Liver (tissue), 3 donors: ENCODE measurements around the gene TRIM9.

Experiments
- ATF3 ChIP-seq: IDR thresholded peaks from 2 replicates; pipeline ENCODE4 v1.6.1; 2016; ENCODE audit warnings: antibody characterized with exemption
- CTCF ChIP-seq: fragments of 150-350 bp; IDR thresholded peaks from 2 replicates; pipeline ENCODE4 v1.5.1; 2017; ENCODE audit warnings: improper control_type of control experiment, low read depth, low read length; ENCODE audit not compliant: missing input control
- EGR1 ChIP-seq, 2 donors: IDR thresholded peaks; 2 replicates each; pipeline ENCODE4 v1.6.1; 2016 to 2018; ENCODE audit warnings: antibody characterized with exemption in 2 of 2, low read depth in 2 of 2
- FOXA2 ChIP-seq: IDR thresholded peaks from 2 replicates; pipeline ENCODE4 v1.6.1; 2016; ENCODE audit warnings: antibody characterized with exemption
- GABPA ChIP-seq, 2 donors: IDR thresholded peaks in 1 of 2; conservative IDR thresholded peaks in 1 of 2; 2 replicates each; pipeline ENCODE4 v1.6.1; 2016; ENCODE audit warnings: antibody characterized with exemption in 2 of 2, mild to moderate bottlenecking in 1 of 2, moderate library complexity in 1 of 2
- JUND ChIP-seq, 2 donors: IDR thresholded peaks; 2 replicates each; pipeline ENCODE4 v1.6.1; 2016; ENCODE audit warnings: antibody characterized with exemption in 2 of 2
- MAX ChIP-seq: IDR thresholded peaks from 2 replicates; pipeline ENCODE4 v1.6.1; 2016; ENCODE audit warnings: antibody characterized with exemption
- NR2F2 ChIP-seq: IDR thresholded peaks from 2 replicates; pipeline ENCODE4 v1.6.1; 2016; ENCODE audit warnings: antibody characterized with exemption
- REST ChIP-seq: IDR thresholded peaks from 2 replicates; pipeline ENCODE4 v1.6.1; 2016; ENCODE audit warnings: antibody characterized with exemption, mild to moderate bottlenecking
- RXRA ChIP-seq, 2 donors: IDR thresholded peaks; 2 replicates each; pipeline ENCODE4 v1.6.1; 2017 to 2018; ENCODE audit warnings: antibody characterized with exemption in 2 of 2, mild to moderate bottlenecking in 1 of 2
- SP1 ChIP-seq: IDR thresholded peaks from 2 replicates; pipeline ENCODE4 v1.6.1; 2018; ENCODE audit warnings: antibody characterized with exemption, mild to moderate bottlenecking
- TAF1 ChIP-seq: conservative IDR thresholded peaks from 2 replicates; pipeline ENCODE4 v1.6.1; 2016; ENCODE audit warnings: antibody characterized with exemption, mild to moderate bottlenecking
- YY1 ChIP-seq: IDR thresholded peaks from 2 replicates; pipeline ENCODE4 v1.6.1; 2016; ENCODE audit warnings: antibody characterized with exemption, mild to moderate bottlenecking
- ZBTB33 ChIP-seq: IDR thresholded peaks from 2 replicates; pipeline ENCODE4 v1.6.1; 2016; ENCODE audit warnings: antibody characterized with exemption
- donor health status: healthy.
- donor health status: healthy.

GRCh38 chr14:51056421-51056820 is 38.5 kb downstream of the TRIM9 start:
- no peak for TF ChIP-seq CTCF
- TF ChIP-seq ATF3, result no peak
- no peak for TF ChIP-seq NR2F2
- no peak for TF ChIP-seq REST
- no peak for TF ChIP-seq YY1
- no peak for TF ChIP-seq ZBTB33
- TF ChIP-seq JUND (IDR thresholded peaks at IDR 0.05), result no peak
- TF ChIP-seq MAX, result no peak
- TF ChIP-seq RXRA (IDR thresholded peaks at IDR 0.05), result no peak
- TF ChIP-seq GABPA (IDR thresholded peaks at IDR 0.05 in 1 of 2, conservative IDR thresholded peaks at IDR 0.05 in 1 of 2), result no peak
- TF ChIP-seq FOXA2, result no peak
- TF ChIP-seq EGR1 (IDR thresholded peaks at IDR 0.05; ENCODE audit: low read depth in 2 of 2), result no peak
- no peak for TF ChIP-seq TAF1
- no peak for TF ChIP-seq SP1
